Spleen (tissue), 7 donors: Measurements from ENCODE around the gene PCED1B.

Experiments
- CTCF ChIP-seq, 11 experiments: fragments of 200-600 bp in 7 of 11; fragments of 450-650 bp in 4 of 11; sonication (generic) in 4 of 11; IDR thresholded peaks in 8 of 11; conservative IDR thresholded peaks in 3 of 11; 1 replicate in 7 of 11; 2 replicates in 4 of 11; pipeline versions ENCODE4 v1.4.0 to v1.8.0; 2016 to 2021; ENCODE audit warnings: antibody characterized with exemption in 11 of 11, inconsistent platforms in 4 of 11, mild to moderate bottlenecking in 1 of 11
- POLR2A ChIP-seq, 3 donors: fragments of 450-650 bp; IDR thresholded peaks; one replicate each; pipeline ENCODE4 v1.5.1; 2017; ENCODE audit warnings: antibody characterized with exemption in 3 of 3, mild to moderate bottlenecking in 1 of 3
- POLR2AphosphoS5 ChIP-seq, 3 donors: sonication (generic); formaldehyde crosslinking; IDR thresholded peaks; one replicate each; pipeline ENCODE4 v1.5.1; 2017; ENCODE audit warnings: antibody characterized with exemption in 3 of 3
- donor health status: DM: no; HTN: no; CAD: no; lungs with moderate emphysema.
- donor health status: DM: no; HTN: no; CAD: no.
- donor health status: DM: no; HTN: no; CAD: no.

GRCh38 chr12:47228802-47229201, 149.4 kb downstream of the PCED1B start:
- TF ChIP-seq CTCF (IDR thresholded peaks at IDR 0.05 in 8 of 11, conservative IDR thresholded peaks at IDR 0.05 in 3 of 11) (no peak), POLR2A (IDR thresholded peaks at IDR 0.05) (no peak), POLR2AphosphoS5 (IDR thresholded peaks at IDR 0.05) (no peak)
